BLaER1 treated with 17β-estradiol and CSF1 and Interleukin-3, amounts not matched to agents 10 nM and 100 nM (cell line): ENCODE measurements around the gene FAM47E.
A peak's percentile ranks its signal among the peaks of the same experiment; 100 is the strongest.

Source experiments
- H3K27ac ChIP-seq, 11 experiments: shearing (Covaris generic); formaldehyde crosslinking; 2 replicates each; pipeline ENCODE4 v1.8.1; 2022
- H3K27me3 ChIP-seq, 11 experiments: shearing (Covaris generic); formaldehyde crosslinking; 2 replicates each; pipeline ENCODE4 v1.8.1; 2022
- H3K36me3 ChIP-seq, 11 experiments: shearing (Covaris generic); formaldehyde crosslinking; 2 replicates each; pipeline ENCODE4 v1.8.1; 2022
- H3K4me1 ChIP-seq, 10 experiments: shearing (Covaris generic); formaldehyde crosslinking; 2 replicates each; pipeline ENCODE4 v1.8.1; 2022
- H3K4me2 ChIP-seq, 11 experiments: shearing (Covaris generic); formaldehyde crosslinking; 2 replicates each; pipeline ENCODE4 v1.8.1; 2022
- H3K4me3 ChIP-seq, 10 experiments: shearing (Covaris generic); formaldehyde crosslinking; 2 replicates each; pipeline ENCODE4 v1.8.1; 2022
- H3K9ac ChIP-seq, 11 experiments: shearing (Covaris generic); formaldehyde crosslinking; 2 replicates each; pipeline ENCODE4 v1.8.1; 2022
- H3K9me3 ChIP-seq, 11 experiments: shearing (Covaris generic); formaldehyde crosslinking; replicated peaks in 1 of 11; 2 replicates each; pipeline ENCODE4 v1.8.1; 2022
- H4K20me1 ChIP-seq, 11 experiments: shearing (Covaris generic); formaldehyde crosslinking; 2 replicates each; pipeline ENCODE4 v1.8.1; 2022
- Cebpa-rat ChIP-seq, 11 experiments: shearing (Covaris generic); IDR thresholded peaks; 2 replicates each; pipeline ENCODE4 v1.8.1; 2022

Gene FAM47E

GRCh38 chr4:76300012-76300411 lies 48.5 kb downstream of the FAM47E start:
- H3K27ac ChIP-seq = no peak overlapping the region; a peak in 3 of 22 replicates
- TF ChIP-seq Cebpa-rat (IDR thresholded peaks at IDR 0.05) = no peak
- H3K9ac ChIP-seq = no peak overlapping the region
- peaks cover 5 to 67% (median 20%) of the 10 kb centered on the region in 10 experiments for H3K4me1 ChIP-seq
- H3K4me3 ChIP-seq = no peak overlapping the region
- H3K9me3 ChIP-seq = peaks cover 17 to 44% (median 32%) of the 10 kb centered on the region in 11 experiments
- peaks cover 0 to 2% (median 0%) of the 10 kb centered on the region in 11 experiments; a peak in 1 of 22 replicates for H3K36me3 ChIP-seq
- H3K27me3 ChIP-seq = no peaks in the 10 kb centered on the region
- H3K4me2 ChIP-seq = peak overlapping the region in 5 of 11 experiments; percentile 49 to 75 (median 66); a peak in 10 of 22 replicates
- no peaks in the 10 kb centered on the region for H4K20me1 ChIP-seq

- Histone ChIP-seq H3K36me3 (peaks cover 0 to 2% (median 0%) of the 10 kb centered on the region in 11 experiments; a peak in 1 of 22 replicates), H3K9me3 (peaks cover 20 to 46% (median 36%) of the 10 kb centered on the region in 11 experiments), H3K4me3 (no peak overlapping the region), H3K27ac (peak overlapping the region in 5 of 11 experiments; percentile 2 to 48 (median 23); a peak in 6 of 22 replicates), H3K27me3 (no peaks in the 10 kb centered on the region), H3K4me2 (peak overlapping the region in 5 of 11 experiments; percentile 26 to 75 (median 60); a peak in 9 of 22 replicates), H3K4me1 (peaks cover 12 to 69% (median 27%) of the 10 kb centered on the region in 10 experiments), H3K9ac (no peak overlapping the region), H4K20me1 (no peaks in the 10 kb centered on the region)
- TF ChIP-seq Cebpa-rat (IDR thresholded peaks at IDR 0.05) = no peak
These were observed 49.7 kb downstream of the FAM47E start for GRCh38 chr4:76301068-76301774.

- H3K36me3 ChIP-seq = peaks cover 0 to 2% (median 0%) of the 10 kb centered on the region in 11 experiments; a peak in 1 of 22 replicates
- H3K27me3 ChIP-seq = no peaks in the 10 kb centered on the region
- peak overlapping the region in 5 of 11 experiments; percentile 26 to 75 (median 60); a peak in 9 of 22 replicates for H3K4me2 ChIP-seq
- H3K4me3 ChIP-seq = no peak overlapping the region
- peak overlapping the region in 2 of 11 experiments; percentile 46 to 48; a peak in 3 of 22 replicates for H3K27ac ChIP-seq
- peaks cover 22 to 46% (median 38%) of the 10 kb centered on the region in 11 experiments for H3K9me3 ChIP-seq
- H3K4me1 ChIP-seq = peaks cover 13 to 64% (median 27%) of the 10 kb centered on the region in 10 experiments
- TF ChIP-seq Cebpa-rat (IDR thresholded peaks at IDR 0.05) = no peak
- no peak overlapping the region for H3K9ac ChIP-seq
- H4K20me1 ChIP-seq = no peaks in the 10 kb centered on the region
These were observed 50.2 kb downstream of the FAM47E start for GRCh38 chr4:76301775-76302162.

- peaks cover 0 to 2% (median 0%) of the 10 kb centered on the region in 11 experiments; a peak in 1 of 22 replicates for H3K36me3 ChIP-seq
- no peak overlapping the region for H3K27ac ChIP-seq
- H3K9me3 ChIP-seq = peaks cover 20 to 45% (median 35%) of the 10 kb centered on the region in 11 experiments
- peak overlapping the region in 3 of 11 experiments; percentile 15 to 50 (median 30); a peak in 3 of 22 replicates for H3K4me2 ChIP-seq
- H3K4me3 ChIP-seq = no peak overlapping the region
- H4K20me1 ChIP-seq = no peaks in the 10 kb centered on the region
- H3K27me3 ChIP-seq = no peaks in the 10 kb centered on the region
- H3K9ac ChIP-seq = no peak overlapping the region
- peaks cover 17 to 74% (median 29%) of the 10 kb centered on the region in 10 experiments for H3K4me1 ChIP-seq
- 0 out of 22 replicates have a peak, but pooled peaks of 1 of the 11 experiments have one; percentile 9 for TF ChIP-seq Cebpa-rat (IDR thresholded peaks at IDR 0.05)
These were observed 51.4 kb downstream of the FAM47E start for GRCh38 chr4:76302826-76303438.

DNA sequence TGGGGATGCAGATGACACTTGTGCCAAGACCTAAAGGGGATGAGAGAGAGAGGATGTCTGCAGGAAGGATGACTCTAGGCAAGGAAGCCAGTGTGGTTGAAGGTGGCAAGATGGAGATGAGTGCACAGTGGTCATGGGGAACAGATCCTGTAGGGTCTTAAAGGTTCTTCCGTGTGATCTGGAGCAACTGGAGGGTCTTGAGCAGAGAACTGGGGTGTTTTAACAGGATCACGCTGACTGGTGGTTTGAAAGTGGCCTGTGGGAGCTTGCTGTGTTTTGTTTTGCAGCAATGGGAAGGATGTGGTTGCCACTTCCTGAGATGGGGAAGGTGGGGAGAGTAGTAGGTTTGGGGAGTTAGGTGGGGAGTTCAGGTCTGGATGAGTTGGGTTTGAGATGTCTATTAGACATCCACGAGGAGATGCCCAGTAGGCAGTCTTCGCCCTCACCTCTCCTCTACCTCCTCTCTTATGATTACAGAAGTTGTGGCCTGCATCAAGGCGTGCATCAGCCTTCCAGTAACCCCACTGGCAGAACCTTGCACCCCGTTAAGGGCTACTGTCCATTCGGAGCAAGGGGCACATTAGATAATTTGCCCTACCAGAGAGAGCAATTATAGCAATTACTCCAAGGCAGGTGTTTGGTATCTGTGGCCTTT lies 53.6 kb downstream of the FAM47E start:
- H3K4me3 ChIP-seq = peak overlapping the region in 9 of 10 experiments; percentile 62 to 75 (median 69); a peak in 17 of 20 replicates
- no peak for TF ChIP-seq Cebpa-rat (IDR thresholded peaks at IDR 0.05)
- H4K20me1 ChIP-seq = no peaks in the 10 kb centered on the region
- H3K9ac ChIP-seq = peak overlapping the region in 2 of 11 experiments; percentile 71 to 78; a peak in 1 of 22 replicates
- H3K4me2 ChIP-seq = peak overlapping the region; percentile 57 to 83 (median 76)
- peaks cover 10 to 24% (median 20%) of the 10 kb centered on the region in 11 experiments; a peak in 19 of 22 replicates for H3K9me3 ChIP-seq
- peaks cover 17 to 59% (median 26%) of the 10 kb centered on the region in 10 experiments for H3K4me1 ChIP-seq
- peak overlapping the region in 6 of 11 experiments; percentile 18 to 75 (median 68); a peak in 7 of 22 replicates for H3K27ac ChIP-seq
- H3K36me3 ChIP-seq = peaks cover 0 to 9% (median 0%) of the 10 kb centered on the region in 11 experiments; a peak in 2 of 22 replicates
- H3K27me3 ChIP-seq = no peaks in the 10 kb centered on the region

DNA sequence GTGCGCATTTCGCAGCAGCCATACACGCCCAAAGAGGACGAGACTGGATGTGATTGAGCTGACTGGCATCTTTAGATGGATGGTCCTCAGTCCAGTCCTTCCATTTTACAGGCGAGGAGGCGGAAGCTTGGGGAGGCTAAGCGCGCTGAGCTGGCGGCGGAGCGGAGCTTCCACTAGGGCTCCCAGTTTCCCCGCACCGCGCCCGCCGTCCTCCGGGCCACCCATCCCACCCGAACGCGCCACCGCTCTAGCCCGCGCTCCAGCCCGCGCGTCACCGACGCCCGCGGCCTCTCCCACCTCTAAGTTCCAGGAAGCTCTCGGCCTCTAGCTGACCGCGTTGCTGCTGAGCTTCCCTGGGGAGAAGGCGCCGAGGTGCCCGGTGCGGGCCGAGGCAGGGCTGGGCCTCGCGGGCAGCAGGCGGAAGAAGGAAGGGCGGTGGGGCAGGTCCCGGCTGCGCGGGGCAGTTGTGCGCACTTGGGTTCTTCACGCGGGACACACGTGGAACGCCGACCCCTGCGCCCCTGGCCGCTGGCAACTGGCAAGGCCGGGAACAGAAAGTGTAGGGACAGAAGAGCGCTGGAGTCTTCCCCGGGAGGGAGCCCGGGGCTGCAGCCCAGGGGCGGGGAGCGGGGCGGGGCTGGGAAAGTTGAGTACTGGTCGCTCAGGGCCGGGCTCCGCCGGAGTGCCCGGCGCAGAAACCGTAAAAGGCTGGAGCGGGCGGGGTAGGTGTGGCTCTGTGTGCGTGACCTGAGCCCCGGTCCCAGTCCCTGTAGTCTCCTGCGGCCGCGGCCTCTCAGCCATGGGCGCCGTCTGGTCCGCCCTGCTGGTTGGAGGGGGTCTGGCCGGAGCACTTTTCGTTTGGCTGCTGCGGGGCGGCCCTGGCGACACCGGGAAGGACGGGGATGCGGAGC lies 54.7 kb downstream of the FAM47E start, which contains the start of gene STBD1:
Gene STBD1 (plus strand): TSS at position 763 of the 911 bp plus-strand sequence. CDS start 37 bp downstream, at position 800.
- Histone ChIP-seq H3K36me3 (peaks cover 0 to 13% (median 0%) of the 10 kb centered on the region in 11 experiments; a peak in 2 of 22 replicates), H3K4me3 (peak within 1 kb of the TSS; percentile 62 to 75 (median 69)), H3K9ac (peak within 1 kb of the TSS; percentile 57 to 79 (median 76)), H3K27ac (peak within 1 kb of the TSS; percentile 2 to 75 (median 67); a peak in 21 of 22 replicates), H3K4me1 (peaks cover 17 to 48% (median 24%) of the 10 kb centered on the region in 10 experiments), H3K9me3 (peaks cover 10 to 24% (median 19%) of the 10 kb centered on the region in 11 experiments; a peak in 19 of 22 replicates), H3K4me2 (peak within 1 kb of the TSS; percentile 69 to 83 (median 76)), H3K27me3 (no peaks in the 10 kb centered on the region), H4K20me1 (no peaks in the 10 kb centered on the region)
- no peak for TF ChIP-seq Cebpa-rat (IDR thresholded peaks at IDR 0.05)

- no peak for TF ChIP-seq Cebpa-rat (IDR thresholded peaks at IDR 0.05)
- Histone ChIP-seq H3K9ac (peak overlapping the region; percentile 57 to 79 (median 76)), H3K4me1 (peaks cover 16 to 43% (median 24%) of the 10 kb centered on the region in 10 experiments), H3K27me3 (no peaks in the 10 kb centered on the region), H4K20me1 (no peaks in the 10 kb centered on the region), H3K4me3 (peak overlapping the region; percentile 62 to 75 (median 69)), H3K36me3 (peaks cover 0 to 13% (median 0%) of the 10 kb centered on the region in 11 experiments; a peak in 2 of 22 replicates), H3K27ac (peak overlapping the region; percentile 2 to 75 (median 67); a peak in 18 of 22 replicates), H3K9me3 (peaks cover 10 to 24% (median 19%) of the 10 kb centered on the region in 11 experiments; a peak in 19 of 22 replicates), H3K4me2 (peak overlapping the region; percentile 69 to 83 (median 76))
These were observed 55.5 kb downstream of the FAM47E start for GRCh38 chr4:76306882-76307659.
